Measurements from ENCODE around the gene KXD1. TPM values are rescaled to one million over a fixed set of nuclear protein-coding genes. Genes with fewer than 3 reads are reported as not detected.
A peak's percentile ranks its signal among the peaks of the same experiment; 100 is the strongest.

KXD1 gene
- total and polyA plus RNA-seq, 10 of the 15 experiments (the other 5 are each of a cell fraction or from before 2014, with no cell fraction given) = 27.5 to 209 (median 129) TPM

GRCh38 chr19:18514800-18515682 is 42.6 kb upstream of the KXD1 start:
- no peaks in the 10 kb centered on the region for H3K9me3 ChIP-seq (replicated peaks; ENCODE audit: control insufficient read depth, insufficient read depth, low read length)
- POLR2A ChIA-PET = no interaction called here
- no peak for FAIRE-seq
- peaks cover 76% of the 10 kb centered on the region for H3K79me2 ChIP-seq (ENCODE audit: control insufficient read depth, insufficient read depth, low read length)
- no peaks in the 10 kb centered on the region for H3K27me3 ChIP-seq (replicated peaks in 1 of 2; ENCODE audit: control insufficient read depth in 2 of 2, insufficient read depth in 2 of 2, low read length in 1 of 2)
- no peak overlapping the region; the same call in 1 of the 2 replicates for H3K9ac ChIP-seq (ENCODE audit: control insufficient read depth, insufficient read depth, low read length)
- TF ChIP-seq MEF2B (IDR thresholded peaks at IDR 0.05; ENCODE audit: partially characterized antibody, poor library complexity, severe bottlenecking) (no peak), RUNX3 (IDR thresholded peaks at IDR 0.05; ENCODE audit: low read length) (no peak), SMAD1 (IDR thresholded peaks at IDR 0.05; ENCODE audit: low read depth, partially characterized antibody) (no peak), RAD51 (IDR thresholded peaks at IDR 0.05) (no peak)
- TF ChIP-seq, protein P1, sequence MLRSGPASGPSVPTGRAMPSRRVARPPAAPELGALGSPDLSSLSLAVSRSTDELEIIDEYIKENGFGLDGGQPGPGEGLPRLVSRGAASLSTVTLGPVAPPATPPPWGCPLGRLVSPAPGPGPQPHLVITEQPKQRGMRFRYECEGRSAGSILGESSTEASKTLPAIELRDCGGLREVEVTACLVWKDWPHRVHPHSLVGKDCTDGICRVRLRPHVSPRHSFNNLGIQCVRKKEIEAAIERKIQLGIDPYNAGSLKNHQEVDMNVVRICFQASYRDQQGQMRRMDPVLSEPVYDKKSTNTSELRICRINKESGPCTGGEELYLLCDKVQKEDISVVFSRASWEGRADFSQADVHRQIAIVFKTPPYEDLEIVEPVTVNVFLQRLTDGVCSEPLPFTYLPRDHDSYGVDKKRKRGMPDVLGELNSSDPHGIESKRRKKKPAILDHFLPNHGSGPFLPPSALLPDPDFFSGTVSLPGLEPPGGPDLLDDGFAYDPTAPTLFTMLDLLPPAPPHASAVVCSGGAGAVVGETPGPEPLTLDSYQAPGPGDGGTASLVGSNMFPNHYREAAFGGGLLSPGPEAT (IDR thresholded peaks at IDR 0.05; ENCODE audit: low read depth) = no peak
- DNase-seq (ENCODE audit: low read depth, low spot score) = no peak
- SMC1A ChIA-PET (ENCODE audit: uncharacterized antibody, unreplicated experiment) = no interaction called here
- CTCF ChIA-PET = interaction anchor here (1.0 kb wide), 1 partner anchor 64 kb away, joined by 4 read pairs; no protein-coding TSS in a partner anchor
- RAD21 ChIA-PET (ENCODE audit: unreplicated experiment) = no interaction called here
- ATAC-seq = no peak
- H4K20me1 ChIP-seq (ENCODE audit: control insufficient read depth, insufficient read depth) = peaks cover 8% of the 10 kb centered on the region
- H2AFZ ChIP-seq (ENCODE audit: control insufficient read depth, low read depth, low read length) = no peak overlapping the region
- intact Hi-C loops (cut with micrococcal nuclease; ENCODE audit: unreplicated experiment) (no loop called here), in situ Hi-C loops (cut with MboI) (no loop called here)
- H3K27ac ChIP-seq (ENCODE audit: control insufficient read depth, insufficient read depth) = no peak overlapping the region
- H3K4me3 ChIP-seq = no peak overlapping the region
- no peaks in the 10 kb centered on the region; a peak in 2 of 4 replicates for H3K36me3 ChIP-seq (ENCODE audit: control insufficient read depth in 2 of 2, insufficient read depth in 2 of 2, low read length in 1 of 2)
- H3K4me2 ChIP-seq (ENCODE audit: control insufficient read depth, insufficient read depth) = 0 out of 2 replicates have a peak overlapping the region, but pooled peaks have one; percentile 17
- H3K4me1 ChIP-seq (ENCODE audit: control insufficient read depth, insufficient read depth, low read length) = peaks cover 8% of the 10 kb centered on the region
- BruUV-seq (replicated peaks) = no TSS peak
- 85% methylated on average over 17 of the region's 17 CpGs for WGBS (ENCODE audit: insufficient coverage, insufficient replicate concordance, low lambda C conversion rate, missing lambda C conversion rate)
